Vagina (tissue), 2 donors: ENCODE data around the gene ALG12.

Experiments
- POLR2A ChIP-seq, 2 donors: fragments of 450-650 bp; IDR thresholded peaks; one replicate each; pipeline ENCODE4 v1.6.1; 2017; ENCODE audit warnings: antibody characterized with exemption in 2 of 2, mild to moderate bottlenecking in 2 of 2, moderate library complexity in 2 of 2
- POLR2AphosphoS5 ChIP-seq, 2 donors: sonication (generic); formaldehyde crosslinking; IDR thresholded peaks; one replicate each; pipeline ENCODE4 v1.9.0; 2017; ENCODE audit warnings: antibody characterized with exemption in 2 of 2, mild to moderate bottlenecking in 2 of 2, low read depth in 1 of 2; ENCODE audit not compliant: insufficient read depth in 1 of 2
- TF ChIP-seq, protein P1 (sequence below), 3 experiments: fragments of 450-650 bp in 2 of 3; fragments of 200-600 bp in 1 of 3; sonication (generic) in 1 of 3; IDR thresholded peaks; one replicate each; pipeline ENCODE4 v1.5.1; 2017 to 2019; ENCODE audit warnings: antibody characterized with exemption in 3 of 3, mild to moderate bottlenecking in 2 of 3, moderate library complexity in 2 of 3

DNA sequence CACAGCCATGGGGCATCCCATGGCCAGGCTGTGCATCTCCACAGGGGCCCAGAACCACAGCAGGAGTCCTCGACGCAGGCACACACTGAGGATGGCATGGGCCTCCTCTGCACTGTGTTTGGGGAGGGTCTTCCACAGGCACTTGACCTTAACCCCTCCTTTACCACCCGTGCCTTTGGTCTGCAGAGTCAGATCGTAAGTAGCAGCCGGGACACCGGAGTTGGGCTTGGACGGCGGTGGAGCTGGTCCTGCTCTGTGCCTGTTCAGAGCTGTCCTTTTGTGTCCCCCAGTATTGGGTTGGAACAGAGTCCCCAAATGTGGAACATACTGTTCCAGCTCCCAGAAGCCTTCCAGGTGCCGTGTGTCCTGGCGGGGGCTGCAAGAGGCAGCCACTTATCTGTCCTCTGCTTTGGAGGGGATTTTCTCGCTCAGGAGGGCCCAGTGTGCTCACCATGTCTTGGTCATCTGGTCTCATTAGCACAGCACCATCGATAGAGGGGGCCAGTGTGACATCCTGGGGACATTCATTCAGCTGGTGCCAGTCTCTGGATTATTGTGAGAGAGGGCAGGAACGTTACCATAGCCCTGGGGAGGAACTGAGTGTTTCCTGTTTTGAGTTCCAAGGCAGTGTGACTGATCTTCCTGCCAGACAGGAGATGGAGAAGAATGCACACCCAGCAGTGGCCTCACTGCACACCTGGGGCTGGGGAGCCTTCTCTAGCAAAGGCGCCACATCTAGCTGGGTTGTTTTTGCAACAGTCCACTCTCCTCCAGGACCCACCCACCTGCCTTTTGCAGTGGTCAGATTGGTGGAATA lies 12.6 kb upstream of the ALG12 start:
- TF ChIP-seq, protein P1, sequence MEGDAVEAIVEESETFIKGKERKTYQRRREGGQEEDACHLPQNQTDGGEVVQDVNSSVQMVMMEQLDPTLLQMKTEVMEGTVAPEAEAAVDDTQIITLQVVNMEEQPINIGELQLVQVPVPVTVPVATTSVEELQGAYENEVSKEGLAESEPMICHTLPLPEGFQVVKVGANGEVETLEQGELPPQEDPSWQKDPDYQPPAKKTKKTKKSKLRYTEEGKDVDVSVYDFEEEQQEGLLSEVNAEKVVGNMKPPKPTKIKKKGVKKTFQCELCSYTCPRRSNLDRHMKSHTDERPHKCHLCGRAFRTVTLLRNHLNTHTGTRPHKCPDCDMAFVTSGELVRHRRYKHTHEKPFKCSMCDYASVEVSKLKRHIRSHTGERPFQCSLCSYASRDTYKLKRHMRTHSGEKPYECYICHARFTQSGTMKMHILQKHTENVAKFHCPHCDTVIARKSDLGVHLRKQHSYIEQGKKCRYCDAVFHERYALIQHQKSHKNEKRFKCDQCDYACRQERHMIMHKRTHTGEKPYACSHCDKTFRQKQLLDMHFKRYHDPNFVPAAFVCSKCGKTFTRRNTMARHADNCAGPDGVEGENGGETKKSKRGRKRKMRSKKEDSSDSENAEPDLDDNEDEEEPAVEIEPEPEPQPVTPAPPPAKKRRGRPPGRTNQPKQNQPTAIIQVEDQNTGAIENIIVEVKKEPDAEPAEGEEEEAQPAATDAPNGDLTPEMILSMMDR (IDR thresholded peaks at IDR 0.05): peak in 1 of 3 experiments; percentile 22
- TF ChIP-seq POLR2AphosphoS5 (IDR thresholded peaks at IDR 0.05; ENCODE audit: insufficient read depth in 1 of 2, low read depth in 1 of 2) (peak in 1 of 2 donors; percentile 81), POLR2A (IDR thresholded peaks at IDR 0.05) (no peak)
